PC-9 (cell line): ENCODE measurements around the gene HRH4. TPM values are rescaled to one million over a fixed set of nuclear protein-coding genes. Genes with fewer than 3 reads are reported as not detected.

Source experiments
- BruUV-seq: library from RNA; stranded (reverse); fragments of 400-500 nt; replicated peaks from 2 replicates; lab custom pipeline; 2021; lab: Mats Ljungman, UMichigan
- CTCF ChIA-PET: fragments of 300-600 bp; sonication (Branson Sonifier 250); formaldehyde crosslinking; loops from one replicate; lab custom pipeline; 2022; ENCODE audit warnings: antibody characterized with exemption; lab: Charles Lee
- POLR2A ChIA-PET: fragments of 300-600 bp; sonication (Branson Sonifier 250); formaldehyde crosslinking; loops from one replicate; lab custom pipeline; 2022; ENCODE audit warnings: antibody characterized with exemption; ENCODE audit not compliant: unreplicated experiment; lab: Charles Lee
- DNase-seq, 2 experiments: peaks; one replicate each; pipeline versions ENCODE4 v3.0.0 to v3.0.0-alpha.2; 2015 to 2022; ENCODE audit warnings: mixed read lengths in 1 of 2
- H2AFZ ChIP-seq: fragments of 200-600 bp; sonication (generic); 2 replicates; pipeline ENCODE4 v1.8.1; 2017; ENCODE audit warnings: antibody characterized with exemption
- H3F3A ChIP-seq: fragments of 200-600 bp; sonication (generic); 2 replicates; pipeline ENCODE4 v1.8.1; 2017; ENCODE audit warnings: antibody characterized with exemption, mild to moderate bottlenecking, low read depth; ENCODE audit not compliant: insufficient read depth
- H3K27ac ChIP-seq: fragments of 200-600 bp; sonication (generic); 2 replicates; pipeline ENCODE4 v1.6.1; 2016; ENCODE audit warnings: mixed run types
- H3K27me3 ChIP-seq: fragments of 200-600 bp; sonication (generic); 2 replicates; pipeline ENCODE4 v1.6.1; 2016; ENCODE audit warnings: low read depth, mixed run types; ENCODE audit not compliant: insufficient read depth
- H3K36me3 ChIP-seq: fragments of 200-600 bp; sonication (generic); 2 replicates; pipeline ENCODE4 v1.6.1; 2016; ENCODE audit warnings: low read depth, mixed run types
- H3K4me1 ChIP-seq: fragments of 200-600 bp; sonication (generic); replicated peaks from 2 replicates; pipeline ENCODE4 v1.6.1; 2016; ENCODE audit warnings: mixed run types; ENCODE audit not compliant: insufficient read depth
- H3K4me2 ChIP-seq: fragments of 200-600 bp; sonication (generic); 2 replicates; pipeline ENCODE4 v1.6.1; 2017; ENCODE audit warnings: mixed run types
- H3K4me3 ChIP-seq: fragments of 200-600 bp; sonication (generic); 2 replicates; pipeline ENCODE4 v1.6.1; 2016; ENCODE audit warnings: mixed run types
- H3K79me2 ChIP-seq: fragments of 200-600 bp; sonication (generic); 2 replicates; pipeline ENCODE4 v1.6.1; 2017; ENCODE audit warnings: low read depth, mixed run types
- H3K9me2 ChIP-seq: fragments of 200-600 bp; sonication (generic); 2 replicates; pipeline ENCODE4 v1.8.1; 2017; ENCODE audit warnings: mild to moderate bottlenecking; ENCODE audit not compliant: insufficient read depth
- H3K9me3 ChIP-seq: fragments of 200-600 bp; sonication (generic); 2 replicates; pipeline ENCODE4 v1.8.1; 2016; ENCODE audit warnings: low read depth; ENCODE audit not compliant: insufficient read depth
- H4K20me1 ChIP-seq: fragments of 200-600 bp; sonication (generic); 2 replicates; pipeline ENCODE4 v1.8.1; 2017; ENCODE audit not compliant: insufficient read depth
- CTCF ChIP-seq: fragments of 200-600 bp; sonication (generic); conservative IDR thresholded peaks from 2 replicates; pipeline ENCODE4 v1.6.1; 2017; ENCODE audit warnings: mixed run types, antibody characterized with exemption, mild to moderate bottlenecking, moderate library complexity
- EZH2 ChIP-seq: fragments of 200-600 bp; sonication (generic); IDR thresholded peaks from 2 replicates; pipeline ENCODE4 v1.8.0; 2017; ENCODE audit warnings: antibody characterized with exemption, low read depth
- intact Hi-C: fragments of 100-400 bp; cut with micrococcal nuclease; formaldehyde crosslinking; loops from one replicate; pipeline ENCODE4 v1.10.0; 2022; ENCODE audit not compliant: unreplicated experiment
- total RNA-seq: library from RNA; stranded (reverse); gene quantifications from 2 replicates; pipeline ENCODE4 v1.2.3, GENCODE V29; 2021

Gene HRH4
- total RNA-seq, 1 experiment from 2014 or later, result not detected

- Histone ChIP-seq H3K4me1 (no peaks in the 10 kb centered on the region), H3F3A (no peaks in the 10 kb centered on the region), H4K20me1 (no peaks in the 10 kb centered on the region), H2AFZ (no peak overlapping the region), H3K79me2 (no peaks in the 10 kb centered on the region), H3K9me3 (no peaks in the 10 kb centered on the region), H3K4me3 (no peak overlapping the region), H3K27ac (no peak overlapping the region), H3K27me3 (no peaks in the 10 kb centered on the region), H3K36me3 (no peaks in the 10 kb centered on the region), H3K4me2 (no peak overlapping the region), H3K9me2 (no peaks in the 10 kb centered on the region)
- intact Hi-C loops, result no loop called here
- no peak for TF ChIP-seq CTCF
- no peak for DNase-seq
- CTCF ChIA-PET, result no interaction called here
- POLR2A ChIA-PET, result no interaction called here
- BruUV-seq, result no TSS peak
Observed at GRCh38 chr18:24497031-24497754, 36.8 kb downstream of the HRH4 start.

- Histone ChIP-seq H3K4me2 (no peak overlapping the region), H3K4me3 (no peak overlapping the region), H3K27ac (no peak overlapping the region), H3K9me3 (no peaks in the 10 kb centered on the region), H3K79me2 (no peaks in the 10 kb centered on the region), H3K9me2 (no peaks in the 10 kb centered on the region), H3K27me3 (no peaks in the 10 kb centered on the region), H3K4me1 (peaks cover 8% of the 10 kb centered on the region), H4K20me1 (no peaks in the 10 kb centered on the region), H2AFZ (no peak overlapping the region), H3F3A (no peaks in the 10 kb centered on the region), H3K36me3 (no peaks in the 10 kb centered on the region)
- intact Hi-C loops, result no loop called here
- DNase-seq, result no peak
- CTCF ChIA-PET, result no interaction called here
- BruUV-seq, result no TSS peak
- POLR2A ChIA-PET, result no interaction called here
- TF ChIP-seq CTCF, result no peak
- no peak for TF ChIP-seq EZH2
Observed at GRCh38 chr18:24499814-24500213, 39.4 kb downstream of the HRH4 start.

- Histone ChIP-seq H3K79me2 (no peaks in the 10 kb centered on the region), H4K20me1 (no peaks in the 10 kb centered on the region), H3K27me3 (no peaks in the 10 kb centered on the region), H3K9me2 (no peaks in the 10 kb centered on the region), H3K27ac (no peak overlapping the region), H3F3A (no peaks in the 10 kb centered on the region), H3K36me3 (no peaks in the 10 kb centered on the region), H3K4me3 (no peak overlapping the region), H3K4me1 (peaks cover 8% of the 10 kb centered on the region), H2AFZ (no peak overlapping the region), H3K4me2 (no peak overlapping the region), H3K9me3 (no peaks in the 10 kb centered on the region)
- CTCF ChIA-PET, result no interaction called here
- intact Hi-C loops, result no loop called here
- POLR2A ChIA-PET, result no interaction called here
- TF ChIP-seq CTCF (no peak), EZH2 (no peak)
- DNase-seq, result no peak
- no TSS peak for BruUV-seq
Observed at GRCh38 chr18:24500217-24500616, 39.8 kb downstream of the HRH4 start.
